Eye (tissue), 1 donor: ENCODE results near the gene FCGBP.

Source experiments
- DNase-seq: peaks from one replicate; pipeline ENCODE4 v3.0.0-alpha.2; 2015

Gene FCGBP

DNA sequence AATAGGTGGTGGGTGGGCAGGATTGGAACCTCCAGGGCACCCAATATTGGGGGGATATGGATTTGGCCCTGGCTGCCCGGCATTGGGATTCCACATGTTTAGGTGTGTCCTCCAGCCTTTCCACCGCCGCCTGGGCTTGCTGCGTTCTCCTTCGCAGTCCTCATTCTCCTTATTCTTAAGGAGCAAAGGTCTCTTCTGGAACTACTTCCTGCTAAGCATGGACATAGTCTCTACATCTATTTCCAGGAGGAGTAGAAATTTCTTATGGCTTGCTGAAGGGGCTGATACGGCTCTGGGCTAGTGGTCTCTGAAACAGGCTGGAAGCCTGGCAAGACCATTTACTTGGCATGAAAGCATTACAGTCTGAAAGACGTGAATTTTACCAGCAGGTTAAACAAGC, 9.2 kb upstream of the FCGBP start:
- no peak for DNase-seq

DNA sequence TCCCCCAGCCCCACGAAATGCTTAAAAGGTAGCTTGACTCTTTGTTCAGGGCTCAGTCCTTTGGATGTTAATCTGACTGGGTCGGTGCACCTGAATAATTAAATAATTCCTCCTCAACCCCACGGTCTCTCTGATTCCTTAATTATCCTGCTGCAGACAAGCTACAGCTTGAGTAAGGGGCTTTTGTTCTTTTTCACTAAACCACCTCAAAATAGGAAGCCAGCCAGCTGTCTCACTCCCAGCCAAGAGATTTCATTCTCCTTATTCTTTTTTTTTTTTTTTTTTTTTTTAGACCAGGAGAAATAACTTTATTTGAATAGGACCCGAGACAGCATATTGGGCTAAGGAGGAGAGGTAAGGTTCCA, 7.9 kb upstream of the FCGBP start:
- peak; percentile 41 for DNase-seq

DNA sequence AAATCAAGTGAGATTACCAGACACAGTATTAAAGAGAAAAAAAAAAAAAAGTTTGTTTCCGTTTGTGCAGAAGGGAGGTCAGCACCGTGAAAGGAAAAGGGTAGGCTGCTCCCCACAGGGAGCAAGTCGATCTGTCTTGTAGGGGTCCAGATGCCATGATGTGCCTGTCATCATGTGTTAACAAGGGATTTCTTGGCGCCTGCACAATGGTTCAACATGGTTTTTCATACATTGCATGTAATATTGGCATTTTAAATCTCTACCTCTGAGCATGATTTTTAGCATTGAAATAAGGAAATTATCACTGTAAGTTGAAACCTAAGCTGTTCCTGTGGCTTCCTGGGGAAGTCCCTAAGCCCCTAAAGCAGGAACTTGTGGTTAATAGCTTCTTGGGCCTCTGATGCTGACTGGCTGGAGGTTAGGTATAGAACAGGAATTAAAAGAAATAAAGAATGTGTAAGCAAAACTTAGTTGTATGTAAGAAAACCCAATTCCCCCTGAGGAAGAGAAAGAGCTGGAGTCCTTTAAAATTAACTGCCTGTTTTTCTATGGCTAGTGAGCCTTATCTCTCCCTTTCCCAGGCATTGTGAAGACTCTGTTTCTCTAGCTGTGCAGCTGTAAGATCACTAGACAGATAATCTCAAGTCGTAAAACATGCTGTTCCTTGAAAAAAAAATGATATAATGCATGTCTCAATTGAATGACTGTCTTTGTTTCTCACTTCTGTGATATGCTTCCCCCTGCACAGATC, 7.4 kb upstream of the FCGBP start:
- peak; percentile 45 for DNase-seq

DNA sequence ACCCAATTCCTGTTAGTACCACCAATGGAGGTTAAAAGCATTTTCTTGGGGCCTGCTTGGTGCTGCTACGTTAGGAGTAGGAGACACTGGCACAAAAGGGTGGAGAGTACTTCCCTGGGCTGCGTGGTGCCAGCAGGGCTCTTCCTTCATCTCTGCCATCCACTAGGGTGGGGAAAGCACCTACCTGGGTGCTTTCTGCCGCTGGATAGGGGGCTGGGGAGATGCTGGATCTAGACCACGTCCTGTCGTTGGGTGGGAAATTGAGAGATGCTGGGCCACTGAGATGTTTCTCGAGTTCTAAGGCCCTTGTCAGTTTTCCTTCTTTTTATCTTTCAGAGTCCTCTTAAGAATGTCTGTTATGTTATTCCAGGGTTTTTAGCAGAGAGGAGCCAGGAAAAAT, 6.7 kb upstream of the FCGBP start:
- DNase-seq, result no peak

DNA sequence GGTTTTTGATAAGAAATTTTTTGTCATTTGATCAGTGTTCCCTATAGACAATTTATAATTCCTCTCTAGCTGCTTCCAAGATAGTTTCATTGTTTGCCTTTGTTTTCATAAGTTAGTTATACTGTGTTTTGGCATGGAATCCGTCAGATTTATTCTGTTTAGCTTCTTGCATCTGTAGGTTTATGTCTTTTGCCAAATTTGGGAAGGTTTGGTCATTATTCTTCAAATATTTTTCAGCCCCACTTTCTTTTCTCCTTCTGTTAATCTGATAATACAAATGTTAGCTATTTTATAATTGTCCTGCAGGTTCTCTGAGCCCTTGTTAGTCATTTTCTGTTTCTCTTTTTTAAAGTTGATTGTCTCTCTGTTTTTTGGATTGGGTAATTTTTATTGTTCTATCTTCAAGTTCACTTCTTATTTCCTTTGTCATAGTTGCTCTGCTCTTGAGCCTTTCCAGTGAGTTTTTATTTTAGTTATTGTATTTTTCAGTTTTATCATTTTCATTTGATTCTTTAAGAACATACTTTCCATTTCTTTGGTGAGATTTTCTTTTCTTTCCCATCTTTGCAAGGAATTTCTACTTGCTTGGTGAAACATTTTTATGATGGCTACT, 5.9 kb upstream of the FCGBP start:
- DNase-seq, result no peak

DNA sequence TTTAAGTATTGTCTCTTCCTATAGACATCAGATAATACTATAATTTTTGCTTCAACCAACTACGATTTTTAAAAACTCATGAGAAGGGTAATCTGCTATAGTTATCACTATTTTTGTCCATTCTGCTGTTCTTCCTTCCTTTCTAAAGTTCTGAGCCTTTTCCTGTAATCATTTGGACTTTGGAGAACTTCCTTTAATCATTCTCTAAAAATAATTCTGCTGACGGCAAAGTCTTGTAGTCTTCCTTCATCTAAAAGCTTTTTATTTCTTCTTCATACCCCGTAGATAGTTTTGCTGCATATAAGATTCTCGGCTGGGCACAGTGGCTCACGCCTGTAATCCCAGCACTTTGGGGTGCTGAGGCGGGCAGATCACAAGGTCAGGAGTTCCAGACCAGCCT, 5.1 kb upstream of the FCGBP start:
- no peak for DNase-seq

DNA sequence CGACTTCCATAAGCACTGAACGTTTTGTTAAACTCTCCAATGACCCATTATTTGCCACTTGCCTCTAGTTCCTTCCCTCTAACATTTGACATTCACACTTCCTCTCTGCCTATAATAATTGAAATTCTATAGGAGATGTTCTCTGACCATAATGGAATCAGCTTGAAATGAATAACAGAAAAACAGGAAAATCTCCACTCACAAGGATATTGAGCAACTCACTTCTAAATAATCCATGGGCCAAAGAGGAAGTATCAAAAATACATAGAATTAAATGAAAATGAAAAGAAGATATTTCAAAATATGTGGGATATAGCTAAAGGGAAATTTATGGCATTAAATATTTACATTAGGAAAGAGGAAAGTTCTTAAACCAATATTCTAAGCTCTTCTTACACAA, 3.4 kb upstream of the FCGBP start:
- no peak for DNase-seq

DNA sequence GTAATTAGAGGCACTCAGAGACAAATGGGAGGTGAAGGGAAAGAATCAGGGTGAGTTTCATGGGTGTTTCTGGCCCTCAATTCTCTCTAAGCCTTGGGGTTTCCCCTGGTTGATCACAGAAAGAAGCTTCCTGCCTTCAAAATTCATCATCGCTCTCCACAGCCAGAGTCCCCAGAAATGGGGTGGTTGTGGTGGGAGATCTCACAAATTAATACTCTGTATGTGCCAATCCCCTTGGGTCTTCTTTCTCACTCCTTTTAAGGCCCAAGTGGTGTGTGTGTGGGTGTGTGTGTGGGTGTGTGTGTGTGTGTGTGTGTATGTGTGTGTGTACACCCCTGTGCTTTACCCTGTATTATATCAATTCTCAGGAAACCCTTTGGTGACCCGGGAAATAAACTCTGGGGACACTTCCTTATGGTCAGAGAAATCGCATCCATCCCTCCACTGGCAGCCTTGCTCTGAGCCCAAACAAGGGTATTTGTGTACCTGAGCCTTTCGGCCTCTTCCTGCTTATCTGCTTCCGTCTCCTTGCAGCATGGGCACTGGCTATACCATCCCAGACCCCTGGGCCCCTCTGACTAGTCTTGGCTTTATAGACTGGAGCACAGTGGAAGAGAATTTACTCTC, 2.8 kb upstream of the FCGBP start:
- DNase-seq, result no peak

DNA sequence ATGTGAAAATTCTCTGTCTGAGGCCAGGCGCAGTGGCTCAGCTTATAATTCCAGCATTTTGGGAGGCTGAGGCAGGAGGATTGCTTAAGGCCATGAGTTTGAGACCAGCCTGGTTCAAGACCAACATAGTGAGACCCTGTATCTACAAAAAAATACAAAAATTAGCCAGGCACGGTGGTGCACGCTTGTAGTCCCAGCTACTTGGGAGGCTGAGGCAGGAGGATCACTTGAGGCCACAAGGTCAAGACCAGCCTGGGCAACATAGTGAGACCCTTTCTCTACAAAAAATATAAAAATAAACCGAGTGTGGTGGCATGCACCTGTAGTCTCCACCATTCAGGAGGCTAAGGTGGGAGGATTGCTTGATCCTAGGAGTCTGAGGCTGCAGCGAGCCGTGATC, 2.2 kb upstream of the FCGBP start:
- no peak for DNase-seq

DNA sequence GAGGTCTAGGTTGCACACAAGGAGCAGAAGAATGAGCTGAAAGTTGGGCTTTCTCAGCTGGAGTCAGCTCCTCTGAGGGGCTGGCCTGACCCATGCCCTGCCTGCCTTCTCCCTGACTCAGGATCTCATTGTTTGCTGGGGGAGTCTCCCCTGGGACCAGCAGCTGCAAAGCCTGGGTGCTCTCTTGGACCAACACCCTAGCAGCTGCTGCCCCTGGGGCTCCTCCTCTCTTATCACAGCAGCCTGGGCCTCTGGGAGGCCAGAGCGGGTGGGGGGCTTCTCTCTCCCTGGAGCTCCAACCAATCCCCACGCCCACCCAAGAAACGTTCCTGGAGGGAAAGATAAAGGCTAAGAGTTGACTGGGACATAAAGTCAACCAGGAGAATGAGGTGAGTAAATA, 1.6 kb upstream of the FCGBP start:
- no peak for DNase-seq

DNA sequence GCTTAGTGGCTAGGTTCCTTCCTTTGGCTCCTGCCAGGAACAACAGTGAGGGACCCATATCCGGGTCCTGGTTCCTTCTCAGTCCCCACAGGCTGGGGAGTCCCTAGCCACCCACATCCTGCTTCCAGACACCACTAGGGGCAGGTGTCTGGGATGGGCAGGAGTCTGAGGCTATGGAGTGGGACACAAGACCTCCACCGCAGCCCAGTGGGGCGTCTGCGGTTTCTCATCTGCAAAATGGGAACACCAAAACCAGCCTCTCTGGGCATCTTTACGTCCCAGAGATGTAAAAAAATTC, 879 bp upstream of the FCGBP start:
- no peak for DNase-seq

DNA sequence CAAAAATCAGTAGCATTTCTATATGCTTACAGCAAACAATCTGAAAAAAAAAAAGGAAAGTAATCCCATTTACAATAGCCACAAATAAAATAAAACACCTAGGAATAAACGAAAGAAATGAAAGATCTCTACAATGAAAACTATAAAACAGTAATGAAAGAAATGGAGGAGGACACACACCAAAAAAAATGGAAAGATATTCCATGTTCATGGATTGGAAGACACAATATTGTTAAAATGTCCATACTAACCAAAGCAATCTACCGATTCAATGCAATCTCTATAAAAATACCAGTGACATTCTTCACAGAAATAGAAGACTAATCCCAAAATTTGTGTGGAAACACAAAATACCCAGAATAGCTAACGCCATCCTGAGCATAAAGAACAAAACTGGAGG, 4.7 kb downstream of the FCGBP start:
- no peak for DNase-seq

DNA sequence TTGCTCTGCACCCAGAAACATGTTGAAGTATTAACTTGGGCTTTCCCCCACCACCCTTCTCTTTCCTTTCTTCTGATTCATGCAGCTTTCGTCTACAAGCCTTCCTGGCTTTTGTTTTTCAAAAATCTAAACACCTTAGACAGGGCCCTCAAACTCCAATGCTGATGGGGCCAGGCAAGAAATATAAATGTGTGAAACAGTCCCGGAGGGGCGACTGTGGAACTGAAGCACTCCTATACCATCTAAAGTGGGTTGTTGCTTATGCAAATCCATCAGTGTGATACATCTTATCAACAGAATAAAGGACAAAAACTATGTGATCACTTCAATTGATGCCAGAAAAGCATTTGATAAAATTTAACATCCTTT, 6.1 kb downstream of the FCGBP start:
- DNase-seq, result no peak

DNA sequence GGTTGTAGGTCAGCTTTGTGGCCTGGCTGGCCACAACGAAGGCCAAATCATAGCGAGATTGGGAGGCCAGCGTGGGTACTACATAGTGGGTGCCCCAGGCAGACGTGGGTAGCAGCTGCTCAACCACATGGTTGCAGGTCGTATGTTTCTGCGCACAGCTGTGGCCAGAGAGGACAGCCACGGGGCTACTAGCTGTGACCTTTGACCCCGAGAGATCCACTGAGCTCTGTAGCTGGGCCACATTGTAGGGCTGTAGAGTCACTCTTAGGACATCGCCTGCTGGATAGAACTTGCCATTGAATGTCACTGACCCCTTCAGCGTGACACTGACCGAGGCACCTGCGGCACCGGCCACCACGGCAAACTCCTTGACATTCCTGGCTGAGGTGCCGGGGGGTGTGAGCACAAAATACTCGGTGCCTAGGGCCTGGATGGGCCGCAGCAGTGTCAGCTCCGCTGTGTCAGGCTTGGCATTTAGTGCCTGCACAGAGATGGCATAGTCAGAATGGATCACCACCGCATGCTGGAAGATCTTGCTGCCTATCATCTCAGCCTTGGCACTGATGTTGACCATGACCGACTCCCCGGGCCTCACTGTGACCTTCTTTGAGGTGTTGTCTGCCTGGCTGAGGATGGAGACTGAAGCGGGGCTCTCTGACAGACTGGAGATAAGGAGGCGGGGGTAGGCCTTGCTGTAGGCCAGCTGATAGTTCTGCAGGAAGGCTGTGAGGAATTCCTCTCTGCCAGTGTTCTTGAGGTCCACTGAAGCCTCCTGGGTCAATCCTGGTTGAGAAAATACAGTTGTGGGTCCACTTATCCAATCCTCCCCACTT, 6.7 kb downstream of the FCGBP start:
- no peak for DNase-seq

DNA sequence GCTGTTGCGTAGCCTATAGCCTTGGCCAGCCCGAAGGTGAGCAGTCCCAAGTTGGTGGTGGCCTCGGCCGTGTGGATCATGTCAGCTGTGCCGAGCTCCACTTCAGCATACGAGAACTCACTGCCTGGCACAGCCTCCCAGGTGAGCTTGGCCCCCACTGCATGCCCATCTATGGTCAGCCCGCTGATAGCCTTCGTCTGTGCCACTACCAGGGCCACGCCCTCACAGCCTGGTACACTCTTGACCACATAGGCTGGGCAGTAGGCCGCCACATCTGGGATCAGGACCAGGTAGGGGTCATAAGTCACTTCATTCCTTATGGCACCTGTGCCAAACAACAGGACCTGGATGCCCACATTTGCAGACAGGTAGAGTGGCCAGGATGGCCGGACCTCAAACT, 7.4 kb downstream of the FCGBP start:
- DNase-seq, result no peak

DNA sequence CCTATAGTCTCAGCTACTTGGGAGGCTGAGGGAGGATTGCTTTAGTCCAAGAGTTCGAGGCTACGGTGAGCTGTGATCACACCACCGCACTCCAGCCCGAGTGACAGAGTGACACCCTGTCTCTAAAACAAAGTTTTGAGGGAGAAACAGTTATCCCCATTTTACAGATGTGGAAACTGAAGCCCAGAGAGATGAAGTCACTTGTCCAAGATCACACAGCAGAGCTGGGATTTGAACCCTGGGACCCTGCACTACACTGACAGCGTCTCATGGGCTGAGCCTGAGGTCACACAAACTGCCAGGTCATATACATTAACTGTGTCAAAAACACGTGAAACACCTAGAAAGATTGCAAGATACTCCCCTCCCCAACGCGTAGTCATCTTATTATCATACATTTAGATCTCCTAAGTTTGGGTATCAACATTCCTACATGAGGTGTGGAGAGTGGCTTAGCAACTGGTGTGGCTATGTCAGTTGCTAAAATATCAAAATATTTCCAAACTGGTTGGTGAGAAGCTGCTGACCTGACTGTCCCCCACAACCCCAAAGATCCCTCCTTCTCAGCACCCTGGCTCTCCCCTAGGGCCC, 8.2 kb downstream of the FCGBP start:
- DNase-seq, result no peak

DNA sequence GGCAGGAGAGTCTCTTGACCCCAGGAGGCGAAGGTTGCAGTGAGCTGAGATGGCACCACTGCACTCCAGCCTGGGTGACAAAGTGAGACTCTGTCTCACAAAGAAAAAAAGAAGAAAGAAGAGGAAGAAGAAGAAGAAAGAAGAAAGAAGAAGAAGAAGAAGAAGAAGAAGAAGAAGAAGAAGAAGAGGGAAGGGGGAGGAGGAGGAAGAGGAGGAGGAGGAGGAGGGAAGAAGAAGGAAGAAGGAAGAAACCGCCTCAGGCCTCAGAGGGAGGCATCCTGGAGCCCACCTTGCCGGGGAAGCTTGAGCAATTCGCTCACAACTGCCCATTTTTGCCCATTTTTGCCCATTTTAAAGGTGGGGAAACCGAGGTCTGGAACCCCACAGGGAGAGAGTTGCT, 9.5 kb downstream of the FCGBP start:
- DNase-seq, result no peak

DNA sequence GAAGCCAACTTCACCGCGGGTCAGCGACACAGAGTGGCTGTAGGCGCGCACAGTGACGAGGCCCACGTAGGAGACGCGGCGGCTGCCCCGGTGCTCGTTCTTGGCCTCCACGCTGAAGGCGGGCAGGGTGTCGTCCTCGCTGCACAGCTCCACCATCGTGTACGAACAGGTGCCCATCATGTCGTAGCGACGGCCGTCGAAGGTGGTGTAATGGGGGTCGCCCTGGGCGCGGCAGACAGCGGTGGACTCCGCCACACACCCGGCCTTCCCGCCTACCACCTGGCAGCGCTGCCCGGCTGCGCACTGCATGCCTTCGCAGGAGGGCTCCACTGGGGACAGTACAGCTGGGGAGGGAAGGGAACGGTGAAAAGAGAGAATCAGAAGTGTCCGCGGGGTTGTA, 10.0 kb downstream of the FCGBP start:
- DNase-seq, result no peak

DNA sequence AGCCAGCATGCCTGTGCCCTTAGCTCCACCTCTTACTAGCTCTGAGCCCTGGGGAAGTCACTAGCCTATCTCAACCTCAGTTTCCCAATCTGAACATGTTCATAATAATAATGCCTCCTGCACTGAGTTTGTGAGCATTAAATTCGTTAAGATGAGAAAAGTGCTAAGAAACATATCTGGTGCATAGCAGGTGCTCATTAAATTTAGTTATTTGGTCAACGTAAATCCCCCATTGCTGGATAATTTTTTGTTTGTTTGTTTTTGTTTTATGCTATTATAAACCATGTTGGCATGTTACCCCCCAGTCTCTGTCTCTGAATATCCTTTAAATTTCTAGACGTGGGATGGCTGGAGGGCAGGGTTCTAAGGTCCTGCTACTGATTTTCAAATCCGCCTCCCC, 10.6 kb downstream of the FCGBP start:
- DNase-seq, result no peak

DNA sequence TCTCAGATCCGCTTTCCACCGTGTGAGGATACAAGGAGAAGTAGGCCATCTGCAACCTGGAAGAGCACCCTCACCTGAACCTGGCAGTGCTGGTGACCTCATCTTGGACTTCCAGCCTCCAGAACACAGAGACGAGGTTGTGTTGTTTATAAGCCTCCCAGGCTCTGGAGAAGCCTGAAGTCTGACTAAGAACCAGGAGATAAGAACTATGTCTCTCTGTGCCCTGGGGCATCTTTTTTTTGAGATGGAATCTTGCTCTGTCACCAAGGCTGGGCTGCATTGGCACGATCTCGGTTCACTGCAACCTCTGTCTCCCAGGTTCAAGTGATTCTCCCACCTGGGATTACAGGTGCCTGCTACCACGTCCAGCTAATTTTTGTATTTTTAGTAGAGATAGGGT, 14.5 kb downstream of the FCGBP start:
- DNase-seq, result no peak

DNA sequence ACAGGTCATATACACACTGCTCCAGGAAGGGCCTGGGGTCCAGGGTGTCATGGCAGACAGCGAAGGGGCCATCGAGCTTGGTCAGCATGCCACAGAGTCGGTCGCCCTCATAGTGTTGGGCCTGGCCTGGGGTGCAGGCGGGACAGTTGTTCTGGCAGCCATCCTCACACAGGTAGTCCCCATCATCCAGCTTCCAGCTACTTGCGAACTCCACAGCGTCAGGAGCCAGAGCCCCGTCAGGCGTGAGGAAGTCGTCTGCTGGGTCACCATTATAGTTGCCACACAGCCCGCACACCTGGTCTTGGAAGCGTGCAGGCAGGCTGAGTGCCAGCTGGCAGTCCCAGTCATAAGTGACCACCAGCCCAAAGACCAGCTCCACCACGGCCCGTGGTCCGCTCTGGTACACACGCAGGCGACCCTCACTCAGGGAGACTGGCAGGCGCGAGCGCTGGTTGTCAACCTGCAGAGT, 16.2 kb downstream of the FCGBP start:
- DNase-seq, result no peak

DNA sequence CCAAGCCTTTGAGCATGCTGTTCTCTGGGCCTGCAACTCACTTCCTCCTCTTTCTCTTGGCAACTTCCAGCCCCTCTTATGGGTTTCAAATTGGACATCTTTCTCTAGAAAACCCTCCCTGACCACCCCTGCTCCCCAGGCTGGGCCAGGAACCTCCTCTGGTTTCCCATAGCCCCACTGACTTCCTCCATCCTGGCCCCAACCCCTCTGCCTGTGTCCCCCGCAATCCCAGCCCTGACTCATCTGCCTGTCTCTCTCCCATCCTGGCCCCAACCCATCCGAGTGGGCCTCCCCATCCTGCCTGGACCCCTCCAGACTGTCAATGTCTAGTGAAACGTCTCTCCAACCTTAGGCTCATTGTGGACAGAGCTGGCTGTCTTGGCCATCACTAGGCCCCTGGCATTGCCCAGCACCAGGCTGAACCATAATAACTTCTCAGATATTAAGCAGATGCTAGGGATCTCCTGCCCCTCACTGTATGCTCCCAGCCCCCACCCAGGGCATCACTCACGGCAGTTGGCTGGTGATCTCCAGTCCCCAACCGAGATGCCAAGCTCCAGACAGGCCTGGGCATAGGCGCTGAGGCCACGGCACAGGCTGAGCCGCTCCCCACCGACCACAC, 16.8 kb downstream of the FCGBP start:
- DNase-seq, result no peak

DNA sequence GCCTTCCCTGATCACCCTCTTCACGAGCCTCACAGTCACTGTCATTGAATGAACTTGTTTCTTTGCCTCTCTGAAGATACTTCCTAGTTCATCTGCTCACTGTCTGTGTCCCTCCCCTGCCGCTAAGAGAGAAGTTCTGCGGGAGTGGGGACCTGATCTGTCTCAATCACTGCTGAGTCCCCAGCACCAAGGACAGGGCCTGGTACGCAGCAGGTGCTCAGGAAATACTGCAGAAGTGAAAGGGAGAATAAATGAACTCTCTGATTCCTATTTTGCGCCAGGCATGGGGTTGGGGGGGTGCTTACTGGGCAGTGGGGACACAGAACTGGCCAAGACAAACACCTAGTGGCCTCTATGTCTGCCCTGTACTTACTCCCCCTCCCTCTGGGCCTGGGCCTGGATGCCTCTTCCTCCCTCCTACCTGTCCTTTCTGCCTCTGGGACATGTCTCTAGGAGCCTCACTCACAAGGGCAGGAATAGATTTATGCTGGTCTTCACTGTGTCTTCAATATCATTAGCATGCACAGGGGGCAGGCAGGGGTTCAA, 17.5 kb downstream of the FCGBP start:
- no peak for DNase-seq
